Stimulated activated CD4-positive, alpha-beta T cell treated with anti-CD3 and anti-CD28 coated beads, Interleukin-2, amount 100 ng/mL, for 4 hours (primary cell): Measurements from ENCODE around the gene APOD.

Experiments
- DNase-seq: peaks from one replicate; pipeline ENCODE4 v3.0.0-alpha.2; 2020; ENCODE audit warnings: low read depth

Gene APOD

DNA sequence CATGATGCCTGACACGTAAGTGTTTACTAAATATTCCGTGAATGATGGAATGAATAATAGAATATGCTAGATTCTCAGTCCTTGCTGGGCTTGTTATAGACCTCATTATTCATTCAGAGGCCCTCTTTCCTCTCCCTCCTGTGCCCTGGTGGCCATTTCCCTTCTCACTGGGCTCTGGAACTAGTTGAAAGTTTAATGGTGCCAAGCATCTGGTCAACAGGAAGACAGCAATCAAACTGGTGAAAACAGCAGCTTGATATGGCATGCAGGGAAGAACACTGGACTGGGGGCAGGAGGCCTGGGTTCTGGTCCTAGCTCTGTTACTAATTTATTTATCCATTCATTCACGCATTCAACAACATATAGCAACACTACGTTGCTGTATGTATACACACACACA is 3.7 kb upstream of the APOD start:
- DNase-seq: no peak

DNA sequence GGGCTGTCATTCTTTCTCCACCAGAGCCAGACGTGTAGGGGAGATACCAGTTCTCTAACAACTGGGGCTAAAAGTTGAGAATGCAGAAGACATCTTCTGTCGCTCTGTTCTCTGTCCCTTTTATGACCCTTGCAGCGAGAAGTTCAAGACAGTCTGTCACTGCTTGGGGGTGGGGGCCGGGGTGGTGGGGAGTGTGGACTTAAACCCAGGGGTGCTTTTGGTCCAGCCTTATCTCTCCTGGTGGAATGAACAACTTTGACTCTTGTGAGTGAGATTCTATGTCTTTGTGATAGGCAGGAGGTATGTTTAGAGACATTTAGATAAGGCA is 767 bp upstream of the APOD start:
- no peak for DNase-seq

DNA sequence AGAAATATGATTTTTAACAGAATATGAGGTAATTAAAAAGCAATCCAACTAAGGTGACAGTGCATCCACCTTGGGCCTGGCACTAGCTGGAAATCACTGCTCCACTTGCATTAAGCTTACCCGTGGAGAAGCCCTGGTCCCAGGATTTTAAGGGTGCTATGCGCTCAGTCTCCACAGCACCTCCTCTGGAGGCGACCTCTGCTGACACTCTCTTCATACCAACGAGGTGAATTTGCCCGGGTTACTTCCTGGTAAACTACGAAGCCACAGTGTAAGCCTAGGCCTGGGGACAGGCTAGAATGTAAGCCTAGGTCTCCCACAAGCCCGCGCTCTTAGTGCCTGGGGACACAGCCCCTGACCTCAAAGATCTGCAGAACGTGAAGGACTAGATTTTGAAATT is 793 bp downstream of the APOD start:
- DNase-seq: no peak

DNA sequence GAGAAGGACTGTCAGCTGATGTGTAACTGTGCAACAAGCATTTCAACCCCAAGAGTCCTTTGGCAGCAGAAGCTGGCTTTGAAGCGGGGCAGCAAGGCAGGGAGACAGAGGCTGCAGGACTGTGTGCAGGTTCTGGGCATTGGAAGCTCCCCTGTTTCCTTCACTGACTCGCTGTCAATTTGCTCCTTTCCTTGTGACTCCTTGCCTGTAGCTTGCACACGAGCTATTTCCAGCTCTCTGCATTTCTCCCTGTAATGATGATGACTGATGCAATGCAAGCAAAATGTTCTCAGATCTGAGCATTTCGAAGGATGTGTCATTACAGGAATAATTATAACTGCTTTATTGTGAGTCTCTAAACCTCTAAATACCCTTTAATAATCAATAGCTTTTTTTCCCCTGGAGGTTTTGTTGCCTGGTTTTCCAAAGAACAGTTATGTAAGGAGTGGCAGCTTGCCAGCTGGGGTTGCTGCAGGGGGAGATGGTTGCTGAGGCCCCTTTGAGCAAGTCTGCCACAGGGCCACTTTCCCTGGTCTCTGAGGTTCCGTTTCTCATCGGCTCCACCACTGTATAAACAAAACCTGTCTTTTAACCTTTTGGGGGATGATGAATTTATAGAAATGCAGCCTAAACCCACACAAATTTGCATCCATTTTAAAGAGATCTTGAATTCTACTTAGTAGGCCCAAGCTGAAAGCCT is 2.8 kb downstream of the APOD start:
- no peak for DNase-seq

DNA sequence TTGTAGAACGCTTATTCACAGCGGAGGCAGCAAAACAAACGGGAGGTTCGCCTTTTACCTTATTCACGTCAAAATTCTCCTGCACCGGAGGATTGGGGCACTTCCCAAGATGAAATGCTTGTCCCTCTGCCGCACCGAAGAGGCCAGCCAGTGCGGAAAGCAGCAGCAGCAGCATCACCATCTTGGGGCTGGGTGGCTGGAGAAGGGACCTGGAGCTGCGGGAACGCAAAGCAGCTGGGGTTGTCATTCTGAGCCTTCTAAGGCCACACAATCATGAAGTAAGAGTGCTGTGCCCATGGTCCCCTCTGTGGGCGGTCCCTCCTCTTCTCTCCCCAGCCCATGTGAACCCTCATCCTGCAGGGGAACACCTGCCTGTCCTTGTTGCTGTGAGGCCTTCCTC is 4.5 kb downstream of the APOD start:
- no peak for DNase-seq

DNA sequence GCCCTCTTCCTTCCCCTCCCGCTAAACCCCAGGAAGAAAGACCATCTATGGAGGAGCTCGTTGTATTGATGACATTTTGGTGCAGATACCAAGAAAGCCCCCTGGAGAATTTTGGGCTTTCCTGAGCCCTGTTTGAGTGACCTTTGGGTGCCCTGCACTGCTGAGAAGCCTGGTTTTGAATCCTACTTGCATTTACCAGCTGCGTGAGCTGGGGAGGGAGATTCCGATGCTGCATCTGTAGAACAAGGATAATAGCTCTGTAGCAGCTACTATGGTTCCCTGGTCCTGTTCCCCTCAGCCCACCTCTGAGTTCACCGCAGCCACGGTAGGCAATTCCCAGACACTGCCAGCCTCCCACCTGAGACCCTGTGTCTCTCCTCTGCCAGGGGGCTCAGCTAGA is 5.2 kb downstream of the APOD start:
- no peak for DNase-seq

DNA sequence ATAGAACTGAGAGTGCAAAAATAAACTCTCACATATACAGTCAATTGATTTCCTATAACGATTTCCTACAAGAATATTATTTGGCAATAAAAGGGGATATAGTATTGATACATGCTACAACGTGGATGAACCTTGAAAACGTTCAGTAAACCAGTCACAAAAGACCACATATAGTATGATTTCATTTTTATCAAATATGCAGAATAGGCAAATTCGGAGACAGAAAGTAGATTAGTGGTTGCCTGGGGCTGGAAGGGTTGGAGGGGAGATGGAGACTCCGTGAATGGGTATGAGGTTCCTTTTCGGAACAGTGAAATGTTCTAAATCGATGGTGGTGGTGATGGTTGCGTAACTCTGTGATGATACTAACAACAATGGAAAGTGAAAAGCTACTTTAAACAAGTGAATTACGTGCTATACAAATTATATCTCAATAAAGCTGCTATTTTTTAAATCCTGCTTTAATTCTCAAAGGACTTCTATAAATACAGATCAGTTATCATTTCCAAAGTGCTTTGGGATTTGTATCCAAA is 6.0 kb downstream of the APOD start:
- no peak for DNase-seq

DNA sequence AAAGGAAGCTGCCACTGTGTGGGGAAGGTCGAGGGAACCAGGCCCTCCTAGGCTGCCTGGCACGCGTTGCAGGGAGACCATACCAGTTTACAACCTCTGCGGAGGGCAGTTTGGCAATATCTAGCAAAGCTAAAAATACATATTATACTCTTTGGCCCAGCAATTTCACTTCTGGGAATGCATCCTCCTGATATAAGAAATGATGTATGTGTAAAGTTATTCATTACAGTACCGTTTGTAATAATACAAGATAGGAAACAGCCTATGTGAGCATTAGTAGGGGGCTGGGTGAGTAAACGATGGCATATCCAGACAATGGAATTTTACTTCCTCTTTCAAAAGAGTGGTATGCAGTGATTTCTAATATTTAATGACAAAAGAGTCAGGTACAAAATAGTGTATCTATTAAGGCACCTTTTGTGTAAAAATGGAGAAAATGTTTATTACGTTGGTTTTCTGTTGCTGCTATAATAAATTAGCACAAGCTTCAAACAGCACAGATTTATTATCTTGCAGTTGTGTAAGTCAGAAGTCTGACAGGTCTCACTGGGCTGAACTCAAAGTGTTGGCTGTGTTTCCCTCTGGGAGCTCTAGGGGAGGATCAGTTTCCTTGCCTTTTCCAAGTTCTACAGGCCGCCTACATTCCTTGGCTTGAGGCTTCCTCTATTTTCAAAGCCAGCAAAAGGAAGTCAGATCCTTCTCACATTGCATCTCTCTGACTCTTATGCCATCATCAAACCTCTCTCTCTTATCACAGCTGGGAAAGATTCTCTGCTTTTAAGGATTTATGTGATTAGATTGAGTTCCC is 9.0 kb downstream of the APOD start:
- no peak for DNase-seq

DNA sequence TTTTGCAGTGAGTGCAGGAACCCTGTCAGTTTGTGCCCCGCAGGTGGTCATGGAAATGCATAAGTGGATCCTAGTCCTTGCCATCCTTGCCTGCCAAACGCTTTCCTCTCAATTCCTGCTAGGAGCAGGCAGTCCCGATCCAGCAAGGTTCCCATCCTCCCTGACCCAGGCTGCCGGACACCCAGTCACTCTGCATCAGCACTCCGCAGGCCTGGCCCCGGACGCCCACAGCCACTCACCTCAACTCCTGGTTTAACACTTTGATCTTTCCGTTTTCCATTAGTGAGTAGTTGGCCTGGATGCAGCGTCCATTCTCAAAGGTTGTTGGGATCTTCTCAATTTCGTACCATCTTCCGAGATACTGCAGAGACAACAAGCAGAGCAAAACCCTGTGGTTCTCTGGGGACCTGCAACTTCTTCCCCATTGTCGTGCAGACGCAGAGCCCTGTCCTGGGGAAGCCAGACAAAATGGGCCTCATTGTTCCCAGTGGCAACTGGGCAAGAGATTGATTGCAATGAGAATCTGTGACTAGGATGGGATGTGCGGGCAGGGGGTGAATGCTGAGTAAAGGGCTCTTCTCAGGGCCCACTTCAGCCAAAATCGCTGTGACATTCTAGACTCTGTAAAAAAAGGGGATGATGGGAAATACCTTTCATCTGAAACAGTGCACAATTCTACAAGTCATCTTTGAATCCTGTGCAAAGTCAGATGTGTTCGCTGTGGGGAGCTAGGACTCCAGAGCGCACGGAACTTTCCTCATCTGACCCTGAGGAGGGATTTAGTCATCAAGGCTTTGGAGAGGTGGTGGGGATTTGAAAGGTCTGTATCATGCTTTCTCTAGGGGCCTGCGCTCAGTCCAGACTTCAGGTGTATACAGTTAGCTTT is 9.9 kb downstream of the APOD start:
- no peak for DNase-seq

DNA sequence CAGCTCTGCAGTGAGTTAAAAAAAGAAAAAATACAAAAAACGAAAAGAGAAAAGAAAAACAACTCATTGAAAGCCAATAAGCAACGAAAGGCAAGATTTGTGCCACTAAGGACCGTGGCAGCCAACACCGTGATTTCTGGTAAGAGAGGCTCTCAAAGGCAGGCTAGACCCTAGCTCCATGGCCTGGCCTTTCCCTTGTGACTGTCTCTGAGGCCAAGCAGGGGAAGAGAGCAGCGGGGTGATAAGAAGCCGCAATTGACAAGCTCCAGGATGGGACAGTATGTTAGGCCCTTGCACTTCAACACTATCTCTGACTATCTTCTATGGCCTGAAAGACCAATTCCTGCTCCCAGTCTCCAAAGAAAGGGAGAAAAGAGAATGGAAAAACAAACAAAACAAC is 12.4 kb downstream of the APOD start:
- no peak for DNase-seq

DNA sequence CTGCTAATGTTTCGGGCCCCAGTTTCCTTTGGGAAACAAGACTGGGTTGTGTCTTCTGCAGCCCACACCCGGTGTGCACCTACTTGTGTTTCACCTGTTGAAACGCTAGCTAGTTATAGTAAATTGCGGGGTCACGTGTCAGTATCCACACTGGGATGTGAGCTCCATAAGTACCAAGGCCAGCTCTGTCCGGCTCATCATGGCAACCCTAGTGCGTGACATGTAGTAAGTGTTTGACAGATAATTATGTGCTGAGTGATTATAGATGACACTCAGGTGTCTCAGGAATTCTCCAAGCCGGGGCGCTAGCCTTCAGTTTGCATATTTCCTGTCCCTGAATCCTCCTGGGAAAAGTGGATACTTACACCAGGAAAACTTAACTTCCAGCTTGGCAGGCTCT is 12.8 kb downstream of the APOD start:
- DNase-seq: no peak

DNA sequence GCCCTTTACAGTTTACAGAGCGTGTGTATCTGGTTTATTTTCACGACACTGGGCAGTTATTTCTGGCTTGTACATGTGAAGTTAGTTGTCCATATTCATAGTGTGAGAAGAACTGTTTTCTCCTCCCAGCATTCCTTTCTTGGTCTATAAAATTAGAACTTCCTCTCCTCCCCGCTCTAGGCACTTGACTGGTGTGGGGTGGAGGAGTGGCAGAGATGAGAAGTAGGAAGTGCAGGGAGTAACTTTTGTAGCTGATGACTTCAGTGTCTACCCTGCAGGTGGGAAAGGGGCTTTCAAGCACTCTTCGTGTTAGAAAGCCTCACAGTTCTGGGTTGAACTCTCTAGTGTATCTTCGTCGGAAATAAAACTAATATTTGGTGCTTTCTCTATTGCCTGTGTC is 13.4 kb downstream of the APOD start:
- no peak for DNase-seq

DNA sequence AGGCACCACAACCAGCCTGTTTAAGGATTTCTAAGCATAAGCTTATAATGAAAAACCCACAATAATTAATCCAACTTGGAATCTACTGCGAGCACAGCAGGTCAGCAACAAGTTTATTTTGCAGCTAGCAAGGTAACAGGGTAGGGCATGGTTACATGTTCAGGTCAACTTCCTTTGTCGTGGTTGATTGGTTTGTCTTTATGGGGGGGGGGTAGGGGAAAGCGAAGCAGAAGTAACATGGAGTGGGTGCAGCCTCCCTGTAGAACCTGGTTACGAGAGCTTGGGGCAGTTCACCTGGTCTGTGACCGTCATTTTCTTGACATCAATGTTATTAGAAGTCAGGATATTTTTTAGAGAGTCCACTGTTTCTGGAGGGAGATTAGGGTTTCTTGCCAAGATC is 15.1 kb downstream of the APOD start:
- DNase-seq: no peak

DNA sequence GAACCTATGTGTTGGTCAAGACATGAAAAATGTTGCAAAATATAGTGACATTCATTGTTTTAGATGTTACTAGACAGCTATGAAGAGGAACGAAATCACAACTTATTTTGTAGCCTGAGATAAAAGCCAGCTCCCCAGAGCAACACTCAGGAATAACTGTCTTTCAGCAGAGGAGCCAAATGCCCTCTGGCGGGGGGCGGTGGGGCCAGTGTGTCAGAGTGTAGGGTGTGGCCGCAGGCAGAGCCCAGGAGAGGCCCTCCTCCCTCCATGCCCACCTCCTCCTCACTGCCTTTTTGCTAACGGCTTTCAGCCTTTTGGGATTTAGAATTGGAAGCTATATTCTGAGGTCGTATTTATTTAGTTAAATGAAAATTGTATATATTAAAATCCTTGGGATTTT is 16.9 kb downstream of the APOD start:
- DNase-seq: no peak

DNA sequence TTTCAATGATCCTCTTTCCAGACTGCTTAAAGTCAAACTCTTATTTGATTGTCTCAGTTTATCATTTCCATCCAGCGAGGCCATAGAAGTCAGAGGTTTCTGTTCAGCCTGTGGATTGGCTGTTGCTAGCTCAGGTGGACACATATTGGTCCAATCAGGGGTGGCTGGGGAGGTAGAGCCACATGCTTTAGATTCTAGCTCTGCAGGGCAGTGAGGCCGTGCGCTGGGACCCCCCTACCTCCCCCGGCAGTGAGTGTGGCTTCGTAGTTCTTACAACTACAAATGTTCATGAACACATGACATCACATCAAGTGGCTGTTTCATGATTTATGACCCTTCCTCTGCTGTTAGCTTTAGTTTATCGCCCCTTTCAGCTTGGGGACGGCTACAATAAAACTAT is 18.0 kb downstream of the APOD start:
- no peak for DNase-seq

DNA sequence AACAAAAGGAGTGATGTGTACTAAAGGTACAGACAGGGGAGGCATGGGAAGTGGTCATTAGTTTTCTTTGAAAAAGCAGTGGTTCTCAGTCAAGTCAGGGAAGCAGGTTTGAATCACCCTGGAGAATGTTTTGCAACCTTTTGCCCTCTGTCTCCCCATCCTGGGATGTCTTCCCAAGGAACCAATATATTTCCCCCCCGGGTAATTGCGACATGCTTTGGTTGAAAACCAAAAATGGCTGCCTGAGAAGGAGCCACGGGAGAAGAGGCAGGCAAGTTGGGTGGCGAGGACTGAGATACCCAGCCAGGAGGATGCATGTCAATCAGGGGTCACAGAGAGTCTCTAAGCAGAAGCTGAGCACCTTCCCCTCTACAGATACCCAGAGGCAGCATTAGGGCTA is 20.4 kb downstream of the APOD start:
- no peak for DNase-seq

DNA sequence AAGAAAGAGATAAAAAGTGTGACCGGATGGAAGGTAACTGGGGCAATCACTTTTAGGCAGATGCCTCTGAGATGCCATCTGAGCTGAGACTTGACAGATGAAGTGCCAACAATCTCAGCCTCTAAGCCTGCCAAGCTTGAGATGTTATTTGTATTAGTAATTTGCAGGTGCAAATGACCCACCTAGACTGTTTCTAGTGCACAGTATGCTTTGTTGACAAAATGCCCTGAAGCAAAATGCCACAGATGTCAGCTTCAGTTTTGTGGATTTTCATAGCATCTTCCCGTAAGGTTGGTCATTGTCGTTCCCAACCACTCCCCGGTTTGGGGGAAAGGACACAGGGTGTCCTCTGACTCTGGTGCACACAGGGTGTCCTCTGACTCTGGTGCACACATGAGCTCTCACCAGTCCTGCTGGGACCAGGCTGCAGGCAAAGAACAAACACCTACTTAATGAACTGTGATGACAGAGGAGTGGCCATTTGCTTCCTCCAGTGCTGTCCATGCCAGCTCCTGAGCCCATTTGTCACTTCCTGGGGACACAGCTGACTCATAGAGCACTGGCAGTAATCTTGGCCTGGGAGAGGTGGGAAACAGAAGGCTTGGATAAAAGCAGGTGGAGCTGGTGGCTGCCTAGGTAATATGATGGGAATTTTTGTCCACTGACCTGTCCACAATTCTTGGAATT is 23.9 kb downstream of the APOD start:
- no peak for DNase-seq

DNA sequence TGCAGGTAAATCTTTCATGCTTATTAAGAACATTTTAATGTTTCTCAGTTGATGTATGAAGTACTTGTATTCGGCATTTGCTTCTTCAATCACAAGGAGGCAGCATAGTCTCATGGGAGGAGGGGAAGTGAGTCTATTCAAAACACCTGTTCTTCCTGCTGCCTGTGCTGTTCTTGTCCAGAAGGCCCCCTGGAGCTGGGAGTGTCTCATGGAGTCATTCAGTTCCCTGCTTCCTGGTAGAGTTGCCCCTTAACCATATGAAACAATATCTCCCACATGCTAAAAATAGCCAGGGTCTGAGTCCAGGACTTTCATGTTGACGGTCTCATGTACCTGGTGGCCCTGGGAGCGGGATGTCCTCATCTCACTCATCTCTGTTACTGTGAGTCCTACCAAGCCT is 25.1 kb downstream of the APOD start:
- DNase-seq: no peak

DNA sequence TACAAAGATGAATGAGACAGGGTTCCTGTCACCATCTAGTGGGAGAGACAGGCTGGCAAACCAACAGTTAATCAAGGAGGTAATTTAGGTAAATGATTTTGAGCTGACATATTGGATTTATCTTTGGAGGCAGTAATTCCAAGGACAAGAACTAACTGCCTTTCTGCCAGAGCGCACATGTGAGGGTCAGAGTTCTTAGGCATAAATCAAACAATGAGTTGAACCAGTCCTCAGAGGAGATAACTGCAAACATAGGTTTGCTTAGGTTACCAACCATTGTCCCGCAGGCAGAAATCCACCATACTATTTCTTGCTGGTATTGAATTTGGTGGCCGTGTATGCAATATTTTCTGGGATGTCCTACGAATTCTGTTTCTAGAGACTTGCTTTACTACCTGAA is 26.4 kb downstream of the APOD start:
- DNase-seq: no peak

DNA sequence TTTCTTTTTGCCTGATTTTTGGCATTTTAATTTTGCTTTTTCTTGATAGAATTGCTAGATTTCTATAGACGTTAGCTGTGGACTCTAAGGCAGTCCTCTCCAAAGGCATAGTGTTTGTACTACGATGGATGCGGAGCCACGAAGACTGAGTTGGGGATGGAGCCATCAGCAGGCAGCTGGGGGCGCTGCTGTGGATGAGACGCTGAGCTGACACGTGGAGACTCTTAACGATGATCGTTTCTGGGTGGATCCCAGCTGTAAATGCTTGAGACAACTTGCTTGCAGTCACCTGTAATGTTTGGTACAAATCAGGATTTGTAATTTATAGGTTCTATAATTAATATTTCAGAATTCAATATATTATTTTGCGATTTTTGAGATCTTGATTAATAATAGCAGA is 27.4 kb downstream of the APOD start:
- no peak for DNase-seq

DNA sequence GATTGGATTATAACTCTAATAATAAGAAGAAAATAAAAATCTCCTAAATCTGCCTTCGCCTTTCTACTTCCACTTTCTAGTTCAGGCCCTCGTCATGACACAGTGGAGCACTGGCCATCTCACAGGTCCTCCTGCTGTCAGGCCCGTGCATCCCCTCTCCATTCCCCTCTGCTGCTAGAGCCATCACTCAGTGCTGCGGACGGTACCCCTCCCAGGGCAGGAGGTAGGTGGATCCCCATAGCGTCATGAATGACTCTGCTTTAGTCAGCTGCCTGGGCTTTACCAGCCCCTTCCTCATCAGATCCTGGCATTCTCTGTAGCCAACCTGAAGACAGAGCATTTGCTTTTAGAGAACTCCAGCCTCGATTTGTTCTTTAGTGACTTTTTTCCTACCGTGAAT is 28.6 kb downstream of the APOD start:
- no peak for DNase-seq

DNA sequence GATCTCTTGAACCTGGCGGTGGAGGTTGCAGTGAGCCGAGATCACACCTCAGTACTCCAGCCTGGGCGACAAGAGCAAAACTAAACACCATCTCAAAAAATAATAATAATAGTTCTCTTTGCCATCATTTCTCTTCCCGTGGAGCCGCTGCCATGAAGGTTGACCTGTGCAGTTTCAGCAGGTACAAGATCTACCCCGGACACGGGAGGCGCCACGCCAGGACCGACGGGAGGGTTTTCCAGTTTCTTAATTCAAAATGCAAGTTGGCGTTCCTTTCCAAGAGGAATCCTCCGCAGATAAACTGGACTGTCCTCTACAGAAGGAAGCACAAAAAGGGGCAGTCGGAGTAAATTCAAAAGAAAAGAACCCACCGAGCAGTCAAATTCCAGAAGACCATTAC is 29.3 kb downstream of the APOD start:
- DNase-seq: no peak
